Left ventricle myocardium inferior (tissue), 1 donor: ENCODE measurements around the gene FILIP1L. TPM values are rescaled to one million over a fixed set of nuclear protein-coding genes. Genes with fewer than 3 reads are reported as not detected.

Experiments used
- DNase-seq: peaks from one replicate; pipeline ENCODE4 v3.0.0-alpha.2; 2020
- H3K27ac ChIP-seq: fragments of 200-600 bp; replicated peaks from 2 replicates; pipeline ENCODE4 v1.8.0; 2021
- H3K27me3 ChIP-seq: fragments of 200-600 bp; 2 replicates; pipeline ENCODE4 v1.8.0; 2021; ENCODE audit warnings: low read depth
- H3K36me3 ChIP-seq: fragments of 200-600 bp; 2 replicates; pipeline ENCODE4 v1.8.0; 2021
- H3K4me1 ChIP-seq: fragments of 200-600 bp; 2 replicates; pipeline ENCODE4 v1.8.0; 2021
- H3K4me3 ChIP-seq: fragments of 200-600 bp; 2 replicates; pipeline ENCODE4 v1.8.0; 2021; ENCODE audit warnings: mild to moderate bottlenecking, moderate library complexity
- H3K9me3 ChIP-seq: fragments of 200-600 bp; replicated peaks from 2 replicates; pipeline ENCODE4 v1.8.0; 2021
- CTCF ChIP-seq: fragments of 200-600 bp; IDR thresholded peaks from 2 replicates; pipeline ENCODE4 v1.8.0; 2021; ENCODE audit warnings: antibody characterized with exemption, mild to moderate bottlenecking, borderline replicate concordance
- intact Hi-C: fragments of 100-400 bp; cut with micrococcal nuclease; formaldehyde crosslinking; loops from one replicate; pipeline ENCODE4 v1.11.0; 2022
- total RNA-seq: library from RNA; stranded (reverse); fragmentation: NEBNext Ultra II Directional; extraction: Animal tissue kit (Norgen Biotek cat#: 25700); gene quantifications from one replicate; pipeline ENCODE4 v1.2.1, GENCODE V29; 2021
- donor health status: DM: no; HTN: yes; CAD: no; lungs with severe emphysema.

The FILIP1L gene
- total RNA-seq, 1 donor from 2014 or later, result 84.9 TPM

- H3K36me3 ChIP-seq, result peaks cover 65% of the 10 kb centered on the region
- H3K27ac ChIP-seq, result no peak overlapping the region
- intact Hi-C loops, result no loop called here
- no peak overlapping the region for H3K4me3 ChIP-seq
- no peak for DNase-seq
- H3K4me1 ChIP-seq, result peaks cover 66% of the 10 kb centered on the region
- H3K27me3 ChIP-seq, result no peaks in the 10 kb centered on the region
- H3K9me3 ChIP-seq, result peaks cover 11% of the 10 kb centered on the region
- TF ChIP-seq CTCF, result no peak
Observed at GRCh38 chr3:99852851-99853250, 261.4 kb downstream of the FILIP1L start.

- Histone ChIP-seq H3K9me3 (peaks cover 11% of the 10 kb centered on the region), H3K4me3 (no peak overlapping the region), H3K27ac (no peak overlapping the region), H3K4me1 (peaks cover 68% of the 10 kb centered on the region), H3K27me3 (no peaks in the 10 kb centered on the region), H3K36me3 (peaks cover 63% of the 10 kb centered on the region)
- TF ChIP-seq CTCF, result no peak
- no peak for DNase-seq
- intact Hi-C loops, result no loop called here
Observed at GRCh38 chr3:99851955-99852354, 262.3 kb downstream of the FILIP1L start.

GRCh38 chr3:99850608-99851007 lies 263.7 kb downstream of the FILIP1L start:
- DNase-seq, result no peak
- TF ChIP-seq CTCF, result no peak
- intact Hi-C loops, result no loop called here
- peaks cover 75% of the 10 kb centered on the region for H3K4me1 ChIP-seq
- no peak overlapping the region for H3K4me3 ChIP-seq
- H3K9me3 ChIP-seq, result peaks cover 11% of the 10 kb centered on the region
- H3K36me3 ChIP-seq, result peaks cover 54% of the 10 kb centered on the region
- no peaks in the 10 kb centered on the region for H3K27me3 ChIP-seq
- H3K27ac ChIP-seq, result no peak overlapping the region

GRCh38 chr3:99848433-99848832 lies 265.9 kb downstream of the FILIP1L start:
- Histone ChIP-seq H3K4me1 (peaks cover 82% of the 10 kb centered on the region), H3K4me3 (no peak overlapping the region), H3K9me3 (peaks cover 11% of the 10 kb centered on the region), H3K27me3 (no peaks in the 10 kb centered on the region), H3K27ac (peak overlapping the region; percentile 75), H3K36me3 (peaks cover 34% of the 10 kb centered on the region)
- no peak for TF ChIP-seq CTCF
- intact Hi-C loops, result loop anchor here (10.0 kb wide), 1 partner anchor 96 kb away; no protein-coding TSS in a partner anchor
- no peak for DNase-seq

- Histone ChIP-seq H3K4me3 (no peak overlapping the region), H3K36me3 (peaks cover 32% of the 10 kb centered on the region), H3K27ac (peak overlapping the region; percentile 75), H3K9me3 (peaks cover 11% of the 10 kb centered on the region), H3K27me3 (no peaks in the 10 kb centered on the region), H3K4me1 (peaks cover 77% of the 10 kb centered on the region)
- no peak for DNase-seq
- TF ChIP-seq CTCF, result no peak
- intact Hi-C loops, result loop anchor here (10.0 kb wide), 1 partner anchor 98 kb away; no protein-coding TSS in a partner anchor
Observed at GRCh38 chr3:99846477-99847160, 267.7 kb downstream of the FILIP1L start.
